GM19035 (cell line): ENCODE measurements around the gene SOWAHA.

Source experiments
- ATAC-seq: cut with Tn5 transposase; IDR thresholded peaks from one replicate; pipeline ENCODE4 v1.9.1; 2021; ENCODE audit not compliant: unreplicated experiment

The SOWAHA gene

DNA sequence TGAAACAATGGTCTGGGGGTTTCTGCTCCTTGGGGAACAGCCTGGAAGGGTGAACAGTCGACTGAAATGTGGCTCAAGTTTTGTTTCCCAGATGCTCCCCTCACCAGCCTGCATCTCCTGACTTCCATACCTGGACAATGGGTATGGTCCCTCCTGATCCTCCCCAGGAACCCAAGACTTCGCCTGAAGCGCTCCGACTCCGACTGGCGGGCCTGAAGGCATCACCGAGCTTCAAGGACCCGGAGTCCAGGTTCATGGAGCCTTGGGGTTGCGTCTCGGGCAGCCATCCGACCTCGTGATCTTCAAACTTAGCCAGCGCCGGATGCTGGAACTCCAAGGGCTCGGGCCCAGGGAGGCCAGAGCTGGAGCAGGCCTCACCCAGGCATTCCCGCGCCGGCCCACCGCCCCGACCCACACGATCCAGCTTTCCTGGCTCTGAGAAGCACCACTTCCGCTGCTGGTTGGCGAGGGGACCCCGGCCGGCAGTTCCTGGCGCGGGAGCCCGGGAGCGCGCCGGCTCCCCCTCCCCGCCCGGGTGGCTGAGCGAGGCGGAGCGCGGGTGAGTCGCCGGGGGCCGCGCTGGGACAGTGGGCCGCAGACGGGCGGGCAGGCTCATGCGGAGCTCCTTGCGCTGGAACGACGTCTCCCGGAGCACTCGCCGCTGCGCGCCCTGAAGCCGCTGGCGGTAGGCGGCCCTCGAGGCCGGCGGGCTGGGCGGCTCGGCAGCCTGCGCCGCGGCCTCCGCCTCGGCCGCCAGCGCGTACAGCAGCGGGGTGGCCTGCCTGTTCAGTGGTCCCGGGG is 12.1 kb downstream of the SOWAHA start:
- no peak for ATAC-seq

GRCh38 chr5:132825834-132826391 is 12.8 kb downstream of the SOWAHA start:
- no peak for ATAC-seq

DNA sequence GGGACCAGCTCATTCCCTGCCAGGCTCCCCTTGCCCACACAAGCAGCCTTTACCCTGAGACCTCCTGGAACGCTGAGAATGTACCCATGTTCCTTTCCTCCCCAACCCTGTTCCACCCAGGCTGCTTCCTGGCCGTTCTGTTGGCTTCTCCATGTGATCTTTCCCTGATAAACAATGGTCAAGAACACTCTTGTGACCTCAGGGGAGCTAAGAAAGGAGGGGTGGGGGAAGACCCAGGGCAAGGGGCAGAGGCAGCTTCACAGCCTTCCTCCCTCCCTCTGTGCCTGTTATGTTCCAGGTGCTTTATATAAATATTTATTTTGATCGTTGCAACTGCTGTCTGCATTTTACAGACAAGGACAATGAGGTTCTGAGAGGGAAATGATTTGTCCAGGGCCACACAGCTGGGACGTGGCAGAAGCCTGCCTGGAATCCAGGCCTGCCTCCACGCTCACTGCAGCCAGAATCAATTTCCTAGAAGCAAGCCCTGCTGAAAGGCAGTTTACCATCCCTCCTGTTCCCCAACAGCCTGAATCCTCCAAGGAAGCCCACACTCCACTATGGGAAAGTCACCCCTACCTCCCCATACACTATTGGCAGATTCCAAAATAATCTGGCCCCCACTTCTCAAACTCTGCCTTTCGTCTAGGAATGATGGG is 13.5 kb downstream of the SOWAHA start:
- no peak for ATAC-seq

GRCh38 chr5:132827943-132828673 is 15.0 kb downstream of the SOWAHA start:
- ATAC-seq, result no peak

DNA sequence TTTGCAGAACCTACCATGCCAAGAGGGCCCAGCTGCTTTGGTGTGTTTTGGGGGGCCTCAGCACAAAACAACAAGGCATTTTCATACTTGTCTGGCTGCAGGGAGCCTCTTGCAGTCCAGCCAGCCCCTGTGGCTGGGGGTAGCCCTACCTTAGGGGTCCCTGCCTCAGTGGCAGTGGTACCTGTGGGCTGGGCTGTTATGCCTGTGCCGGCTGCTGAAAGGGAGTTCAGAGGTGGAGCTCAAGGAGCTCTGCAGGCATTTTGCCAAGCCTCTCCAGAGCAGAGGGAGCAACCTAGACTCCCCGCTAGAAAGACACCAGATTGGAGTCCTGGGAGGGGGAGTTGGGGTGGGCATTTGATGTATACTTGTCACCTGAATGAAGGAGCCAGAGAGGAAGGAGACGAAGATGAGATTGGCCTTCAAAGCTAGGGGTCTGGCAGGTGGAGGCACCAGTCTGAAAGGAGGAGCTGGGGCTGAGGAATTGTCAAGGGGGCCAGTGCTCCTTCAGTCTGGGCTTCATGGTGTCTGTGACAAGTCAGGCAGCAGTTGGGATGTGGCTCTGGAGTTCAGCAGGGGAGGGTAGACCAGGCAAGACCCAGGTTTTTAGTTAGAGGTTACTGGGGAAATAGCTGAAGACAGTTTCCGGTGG is 15.9 kb downstream of the SOWAHA start:
- no peak for ATAC-seq

DNA sequence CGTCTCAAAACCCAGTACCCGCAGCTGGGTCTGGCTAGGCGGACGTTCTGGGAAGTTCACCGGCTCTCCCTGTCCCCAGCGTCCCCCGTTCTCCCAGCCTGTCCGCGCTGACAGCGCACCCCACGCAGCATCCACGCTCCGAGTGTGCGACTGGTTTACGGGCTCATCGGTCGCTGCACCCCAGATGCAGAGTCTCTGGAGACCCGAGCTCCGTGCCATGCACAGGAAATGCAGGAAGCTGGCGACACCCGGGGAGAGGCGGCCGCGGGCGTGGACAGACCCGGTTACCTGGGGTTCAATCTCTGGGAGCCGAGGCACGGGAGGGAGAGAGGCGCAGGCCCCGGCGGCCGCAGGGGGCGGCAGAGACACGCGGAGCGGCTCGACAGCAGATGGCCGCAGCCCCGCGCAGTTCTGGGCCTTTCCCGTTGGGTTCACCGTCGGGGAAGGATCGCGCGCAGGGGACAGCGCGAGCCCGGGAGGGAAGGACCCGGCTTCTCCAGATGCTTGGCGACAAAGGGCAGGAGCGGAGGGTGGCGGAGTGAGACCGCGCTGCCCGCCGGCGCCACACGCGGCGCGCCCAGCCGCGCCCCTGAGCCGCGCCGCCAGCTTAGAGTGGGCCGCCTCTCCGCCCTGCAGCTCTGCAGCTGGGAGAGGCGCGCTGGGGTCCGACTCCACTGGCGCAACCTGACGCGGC is 16.8 kb downstream of the SOWAHA start:
- ATAC-seq, result peak; percentile 82

GRCh38 chr5:132830436-132831094 is 17.5 kb downstream of the SOWAHA start, which contains the start of gene SHROOM1:
Gene SHROOM1, minus strand, starts transcription at chr5:132830647. Its CDS starts 4,507 bp downstream, at chr5:132826140.
- peak; percentile 77 for ATAC-seq

GRCh38 chr5:132831095-132831860 is 18.2 kb downstream of the SOWAHA start:
- ATAC-seq, result no peak

GRCh38 chr5:132832612-132833011 is 19.5 kb downstream of the SOWAHA start:
- ATAC-seq, result no peak

DNA sequence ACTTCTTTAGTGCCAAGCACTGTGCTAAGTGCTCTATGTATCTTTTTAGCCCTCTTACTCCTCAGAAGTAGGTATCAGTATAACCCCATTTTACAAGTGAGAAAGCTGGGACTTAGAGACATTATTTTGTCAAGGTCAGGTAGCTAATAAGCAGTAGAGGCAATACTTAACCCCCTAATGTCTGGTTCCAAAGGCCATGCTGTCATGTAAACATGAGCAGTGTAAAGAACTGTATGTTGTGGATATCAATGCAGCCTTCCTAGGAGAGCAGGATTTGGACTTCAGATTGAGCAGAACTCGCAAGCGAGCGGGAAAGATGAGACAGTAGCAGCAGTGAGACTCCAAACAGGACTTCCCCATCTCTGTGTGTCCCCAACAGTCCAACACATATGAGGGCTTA is 21.0 kb downstream of the SOWAHA start:
- no peak for ATAC-seq

DNA sequence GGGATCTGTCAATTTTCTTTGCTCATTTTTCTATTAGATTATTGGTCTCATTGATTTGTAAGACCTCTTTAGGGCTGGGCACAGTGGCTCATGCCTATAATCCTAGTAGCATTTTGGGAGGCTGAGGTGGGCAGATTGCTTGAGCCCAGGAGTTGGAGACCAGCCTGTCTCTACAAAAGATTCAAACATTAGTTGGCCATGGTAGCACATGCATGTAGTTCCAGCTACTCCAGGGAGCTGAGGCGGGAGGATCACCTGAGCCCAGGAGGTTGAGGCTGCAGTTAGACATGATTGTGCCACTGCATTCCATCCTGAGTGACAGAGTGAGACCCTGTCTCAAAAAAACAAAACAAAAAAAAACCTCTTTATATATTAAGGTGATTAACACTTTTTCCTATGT is 23.8 kb downstream of the SOWAHA start:
- ATAC-seq, result no peak

DNA sequence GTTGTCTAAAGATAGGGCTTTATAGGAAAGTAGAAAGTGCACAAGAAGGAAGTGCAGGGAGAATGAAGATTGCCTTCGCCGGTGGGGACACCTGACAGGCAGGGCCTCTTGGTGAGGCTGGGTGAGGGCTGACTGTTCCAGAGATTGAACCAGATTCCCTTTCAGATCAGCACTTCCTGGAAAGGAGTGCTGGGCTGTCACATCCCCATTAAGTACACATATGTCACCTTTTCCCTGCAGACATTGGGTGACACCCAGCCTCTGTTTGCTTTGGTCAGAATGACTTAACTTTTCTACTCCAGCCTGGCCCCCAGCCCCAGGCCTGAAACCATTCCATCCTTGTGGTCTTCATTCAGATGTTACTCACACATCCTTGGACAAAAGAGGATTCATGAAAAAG is 24.8 kb downstream of the SOWAHA start:
- ATAC-seq, result no peak

GRCh38 chr5:132838516-132839282 is 25.6 kb downstream of the SOWAHA start:
- ATAC-seq, result no peak

DNA sequence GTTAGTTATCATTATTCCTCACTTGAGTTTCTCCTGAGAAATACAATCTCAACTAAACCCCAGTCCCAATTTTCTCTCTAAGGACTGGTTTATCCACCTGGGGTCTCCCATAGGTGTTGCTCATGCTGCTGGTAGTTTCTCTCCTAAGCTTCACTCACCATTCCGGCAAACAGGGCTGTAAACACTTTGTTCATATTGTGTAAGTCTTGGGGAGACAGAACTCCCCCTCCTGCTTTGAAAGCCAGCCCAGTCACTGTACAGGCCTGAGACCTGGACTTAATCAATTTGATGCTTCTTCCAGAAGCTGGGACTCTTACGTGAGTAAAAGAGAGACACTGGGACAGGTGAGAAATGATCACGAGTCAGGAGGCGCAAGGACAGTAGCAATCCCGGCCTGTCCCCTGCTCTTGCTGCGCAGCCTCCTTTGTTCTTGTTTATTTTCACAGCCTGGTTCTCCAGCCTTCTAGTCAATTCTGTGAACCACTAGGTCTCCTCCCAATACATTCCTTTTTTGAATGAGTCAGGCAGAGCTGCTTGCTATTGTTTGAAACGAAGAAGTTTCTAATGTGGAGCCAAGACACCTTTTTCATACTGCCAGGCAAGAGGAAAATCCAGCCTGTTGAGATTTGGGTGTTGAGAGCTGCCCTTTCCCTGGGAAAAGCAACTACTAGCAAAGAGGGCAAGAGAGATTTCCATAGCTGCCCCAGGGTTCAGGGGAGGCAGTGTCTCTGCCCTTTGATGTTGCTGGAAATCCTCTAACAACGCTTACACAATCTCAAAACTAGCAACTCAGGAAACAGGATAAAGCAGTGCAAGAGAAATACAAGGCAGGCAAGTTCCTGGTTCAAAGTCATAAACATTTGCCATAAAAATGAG is 26.6 kb downstream of the SOWAHA start:
- no peak for ATAC-seq

GRCh38 chr5:132840313-132840712 is 27.2 kb downstream of the SOWAHA start:
- no peak for ATAC-seq

- ATAC-seq, result no peak
These were observed 27.8 kb downstream of the SOWAHA start for GRCh38 chr5:132840896-132841295.

DNA sequence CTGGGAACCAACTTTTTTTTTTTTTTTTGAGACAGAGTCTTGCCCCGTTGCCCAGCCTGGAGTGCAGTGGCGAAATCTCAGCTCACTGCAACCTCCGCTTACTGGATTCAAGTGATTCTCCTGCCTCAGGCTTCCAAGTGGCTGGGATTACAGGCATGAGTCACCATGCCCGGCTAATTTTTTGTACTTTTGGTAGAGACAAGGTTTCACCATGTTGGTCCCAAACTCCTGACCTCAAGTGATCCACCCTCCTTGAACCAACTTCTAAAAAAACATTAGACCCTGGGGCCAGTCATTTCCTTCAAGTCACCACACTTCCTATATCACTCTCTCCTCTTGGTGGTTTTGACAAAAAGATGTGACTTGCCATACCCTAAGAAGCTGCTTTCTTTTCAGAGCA is 28.2 kb downstream of the SOWAHA start:
- ATAC-seq, result no peak
